Sigmoid colon (tissue), 7 donors: ENCODE results near the gene CDKN1C. TPM values are rescaled to one million over a fixed set of nuclear protein-coding genes. Genes with fewer than 3 reads are reported as not detected.

Source experiments
- DNase-seq: peaks from one replicate; pipeline ENCODE4 v3.0.0-alpha.2; 2019
- H3K27ac ChIP-seq, 4 donors: fragments of 200-600 bp; sonication (generic); one replicate each; pipeline ENCODE4 v1.5.1; 2016 to 2019; ENCODE audit warnings: mild to moderate bottlenecking in 1 of 4
- H3K27me3 ChIP-seq, 3 donors: fragments of 200-600 bp; sonication (generic); one replicate each; pipeline ENCODE4 v1.5.1; 2019; ENCODE audit warnings: mild to moderate bottlenecking in 1 of 3
- H3K36me3 ChIP-seq, 4 donors: fragments of 200-600 bp; sonication (generic); one replicate each; pipeline ENCODE4 v1.5.1; 2016 to 2019
- H3K4me1 ChIP-seq, 4 donors: fragments of 200-600 bp; sonication (generic); one replicate each; pipeline ENCODE4 v1.5.1; 2017 to 2019
- H3K4me3 ChIP-seq, 4 donors: fragments of 200-600 bp; sonication (generic); one replicate each; pipeline ENCODE4 v1.5.1; 2017 to 2019; ENCODE audit warnings: mild to moderate bottlenecking in 2 of 4, moderate library complexity in 1 of 4
- H3K9me3 ChIP-seq, 4 donors: fragments of 200-600 bp in 3 of 4; sonication (generic) in 3 of 4; one replicate each; pipeline versions ENCODE4 v1.5.1 to v1.6.1; 2013 to 2019
- EP300 ChIP-seq, 4 donors: sonication (generic); formaldehyde crosslinking; IDR thresholded peaks; one replicate each; pipeline ENCODE4 v1.6.1; 2017; ENCODE audit warnings: antibody characterized with exemption in 4 of 4
- POLR2A ChIP-seq, 2 donors: fragments of 450-650 bp; IDR thresholded peaks; one replicate each; pipeline ENCODE4 v1.6.1; 2016; ENCODE audit warnings: antibody characterized with exemption in 2 of 2, mild to moderate bottlenecking in 2 of 2, moderate library complexity in 2 of 2
- POLR2AphosphoS5 ChIP-seq, 4 donors: sonication (generic); formaldehyde crosslinking; IDR thresholded peaks; one replicate each; pipeline ENCODE4 v1.6.1; 2017; ENCODE audit warnings: antibody characterized with exemption in 4 of 4
- WGBS, 2 donors: extraction: QIAGEN DNeasy Blood & Tissue Kit; methylation state at CpG; one replicate each; pipeline ENCODE4 v1.1.7; 2013; 5-methylcytosine and 5-hydroxymethylcytosine counted together
- intact Hi-C: fragments of 100-400 bp; cut with DNase I; formaldehyde crosslinking; loops from one replicate; pipeline ENCODE4 v1.15.1; 2023
- polyA plus RNA-seq, 3 donors: library from polyadenylated mRNA; stranded (reverse); fragments of 200-250 nt; gene quantifications; one replicate each; pipeline ENCODE4 v1.2.3, GENCODE V29; 2013
- total RNA-seq, 4 donors: library from RNA; depleted of rRNA; stranded (reverse); fragments of >200 nt; gene quantifications; one replicate each; pipeline ENCODE4 v1.1.0, GENCODE V29; 2016
- TF ChIP-seq, protein P1 (sequence below), 4 experiments: fragments of 450-650 bp in 3 of 4; fragments of 200-600 bp in 1 of 4; IDR thresholded peaks; one replicate each; pipeline ENCODE4 v1.5.1; 2016 to 2019; ENCODE audit warnings: antibody characterized with exemption in 4 of 4, mild to moderate bottlenecking in 3 of 4, moderate library complexity in 2 of 4
- donor health status: healthy with polysubstance abuse.
- donor health status: Bipolar disorder and iron deficiency.
- donor health status: healthy.

Gene CDKN1C
- total and polyA plus RNA-seq, 7 donors = 5.3 to 54.3 (median 37.2) TPM

DNA sequence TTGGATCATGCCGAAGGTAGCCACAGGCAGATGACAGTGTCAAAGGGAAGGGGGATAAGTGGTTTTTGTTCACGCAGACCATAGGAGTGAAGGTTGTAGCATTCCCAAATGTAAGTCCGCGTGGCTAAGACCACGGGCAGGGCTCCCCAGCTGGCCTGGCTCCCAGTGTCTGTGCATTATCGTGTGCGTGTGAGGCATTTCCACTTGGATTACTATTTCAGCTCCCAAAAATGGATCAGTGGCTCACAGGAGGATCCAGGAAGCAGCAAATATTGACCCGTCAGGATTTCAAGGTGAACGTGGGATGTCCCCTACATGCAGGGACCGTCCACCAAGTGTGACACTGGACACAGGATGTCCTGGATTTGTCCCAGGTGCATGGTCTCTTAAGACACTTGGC is 10.6 kb downstream of the CDKN1C start:
- Histone ChIP-seq H3K27ac (no peak overlapping the region), H3K4me3 (no peak overlapping the region), H3K9me3 (peaks cover 0 to 4% (median 0%) of the 10 kb centered on the region in 4 donors), H3K27me3 (peaks cover 6 to 21% (median 17%) of the 10 kb centered on the region in 3 donors), H3K36me3 (peaks cover 0 to 11% (median 4%) of the 10 kb centered on the region in 4 donors), H3K4me1 (no peaks in the 10 kb centered on the region)
- intact Hi-C loops = no loop called here
- 95% methylated on average over 10 of the region's 10 CpGs for WGBS, 2 donors
- DNase-seq = no peak
- no peak for TF ChIP-seq POLR2A (IDR thresholded peaks at IDR 0.05)
- TF ChIP-seq POLR2AphosphoS5 (IDR thresholded peaks at IDR 0.05) = no peak
- TF ChIP-seq, protein P1, sequence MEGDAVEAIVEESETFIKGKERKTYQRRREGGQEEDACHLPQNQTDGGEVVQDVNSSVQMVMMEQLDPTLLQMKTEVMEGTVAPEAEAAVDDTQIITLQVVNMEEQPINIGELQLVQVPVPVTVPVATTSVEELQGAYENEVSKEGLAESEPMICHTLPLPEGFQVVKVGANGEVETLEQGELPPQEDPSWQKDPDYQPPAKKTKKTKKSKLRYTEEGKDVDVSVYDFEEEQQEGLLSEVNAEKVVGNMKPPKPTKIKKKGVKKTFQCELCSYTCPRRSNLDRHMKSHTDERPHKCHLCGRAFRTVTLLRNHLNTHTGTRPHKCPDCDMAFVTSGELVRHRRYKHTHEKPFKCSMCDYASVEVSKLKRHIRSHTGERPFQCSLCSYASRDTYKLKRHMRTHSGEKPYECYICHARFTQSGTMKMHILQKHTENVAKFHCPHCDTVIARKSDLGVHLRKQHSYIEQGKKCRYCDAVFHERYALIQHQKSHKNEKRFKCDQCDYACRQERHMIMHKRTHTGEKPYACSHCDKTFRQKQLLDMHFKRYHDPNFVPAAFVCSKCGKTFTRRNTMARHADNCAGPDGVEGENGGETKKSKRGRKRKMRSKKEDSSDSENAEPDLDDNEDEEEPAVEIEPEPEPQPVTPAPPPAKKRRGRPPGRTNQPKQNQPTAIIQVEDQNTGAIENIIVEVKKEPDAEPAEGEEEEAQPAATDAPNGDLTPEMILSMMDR (IDR thresholded peaks at IDR 0.05) = no peak
- no peak for TF ChIP-seq EP300 (IDR thresholded peaks at IDR 0.05)

DNA sequence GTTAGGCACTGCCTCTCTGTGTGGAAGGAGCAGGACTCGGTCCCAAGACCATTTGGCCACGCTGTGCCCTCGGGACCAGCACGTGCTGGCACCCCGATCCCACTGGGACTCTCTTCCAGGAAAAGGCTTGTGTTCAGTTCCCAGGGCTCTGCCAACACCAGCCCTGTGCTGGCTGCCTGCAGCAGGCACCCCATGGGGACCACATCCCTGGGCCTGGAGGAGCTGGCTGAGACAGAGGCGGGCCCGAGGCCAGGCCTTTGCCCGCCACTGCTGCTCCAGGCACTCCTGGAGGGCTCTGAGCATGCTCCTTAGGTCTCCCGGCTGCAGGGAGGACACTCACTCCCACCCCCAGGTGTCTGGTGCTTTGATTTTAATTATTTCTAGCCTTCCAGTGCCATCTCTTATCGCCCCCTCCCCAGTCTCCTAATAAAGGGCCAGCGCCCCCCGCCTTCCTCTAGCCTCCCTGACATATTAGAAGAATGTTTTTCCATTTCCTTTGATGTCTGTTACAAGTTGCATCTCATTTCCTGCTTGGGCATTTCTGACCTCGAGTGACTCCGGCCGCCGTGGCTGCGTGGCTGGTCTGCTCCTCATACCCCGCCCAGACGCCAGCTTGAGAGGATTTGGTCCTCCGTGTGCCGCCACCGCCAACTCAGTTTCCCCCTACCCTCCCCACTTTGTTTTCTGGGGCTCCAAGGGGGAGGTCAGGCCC is 14.4 kb downstream of the CDKN1C start:
- 67 to 70% methylated on average over 22 of the region's 22 CpGs for WGBS, 2 donors
- peaks cover 18 to 41% (median 31%) of the 10 kb centered on the region in 3 donors for H3K27me3 ChIP-seq
- no peaks in the 10 kb centered on the region for H3K4me1 ChIP-seq
- no peaks in the 10 kb centered on the region for H3K36me3 ChIP-seq
- peaks cover 0 to 4% (median 0%) of the 10 kb centered on the region in 4 donors for H3K9me3 ChIP-seq
- intact Hi-C loops = no loop called here
- no peak for DNase-seq
- TF ChIP-seq, protein P1 (IDR thresholded peaks at IDR 0.05) = no peak
- no peak for TF ChIP-seq EP300 (IDR thresholded peaks at IDR 0.05)
- TF ChIP-seq POLR2A (IDR thresholded peaks at IDR 0.05) = no peak
- no peak for TF ChIP-seq POLR2AphosphoS5 (IDR thresholded peaks at IDR 0.05)
- no peak overlapping the region for H3K27ac ChIP-seq
- no peak overlapping the region for H3K4me3 ChIP-seq

DNA sequence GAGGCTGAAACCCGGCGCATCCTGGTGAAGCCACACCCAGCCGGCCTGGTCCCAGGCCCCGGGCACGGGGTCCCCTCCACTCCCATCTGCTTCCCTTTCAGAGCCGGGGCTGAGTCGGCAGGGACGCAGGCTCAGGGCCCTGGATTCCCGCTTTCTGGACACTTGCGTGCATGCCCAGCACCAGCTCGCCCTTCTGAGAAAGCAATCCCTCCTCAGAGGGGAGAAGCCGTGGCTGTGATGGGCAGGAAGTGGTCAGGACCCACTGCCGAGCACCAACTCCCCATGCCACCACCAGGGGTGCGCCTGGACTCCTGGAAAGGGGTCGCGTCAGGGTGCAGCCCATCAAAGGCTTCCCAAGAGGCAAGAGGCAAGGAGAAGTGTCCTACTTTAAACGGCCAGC is 15.1 kb downstream of the CDKN1C start:
- Histone ChIP-seq H3K36me3 (no peaks in the 10 kb centered on the region), H3K4me1 (no peaks in the 10 kb centered on the region), H3K4me3 (no peak overlapping the region), H3K27ac (no peak overlapping the region), H3K27me3 (peaks cover 18 to 41% (median 31%) of the 10 kb centered on the region in 3 donors), H3K9me3 (peaks cover 0 to 4% (median 0%) of the 10 kb centered on the region in 4 donors)
- WGBS, 2 donors = 58 to 74% methylated on average over 17 of the region's 17 CpGs
- TF ChIP-seq POLR2A (IDR thresholded peaks at IDR 0.05) (no peak), POLR2AphosphoS5 (IDR thresholded peaks at IDR 0.05) (no peak), EP300 (IDR thresholded peaks at IDR 0.05) (no peak)
- TF ChIP-seq, protein P1 (IDR thresholded peaks at IDR 0.05) = no peak
- intact Hi-C loops = no loop called here
- DNase-seq = no peak

DNA sequence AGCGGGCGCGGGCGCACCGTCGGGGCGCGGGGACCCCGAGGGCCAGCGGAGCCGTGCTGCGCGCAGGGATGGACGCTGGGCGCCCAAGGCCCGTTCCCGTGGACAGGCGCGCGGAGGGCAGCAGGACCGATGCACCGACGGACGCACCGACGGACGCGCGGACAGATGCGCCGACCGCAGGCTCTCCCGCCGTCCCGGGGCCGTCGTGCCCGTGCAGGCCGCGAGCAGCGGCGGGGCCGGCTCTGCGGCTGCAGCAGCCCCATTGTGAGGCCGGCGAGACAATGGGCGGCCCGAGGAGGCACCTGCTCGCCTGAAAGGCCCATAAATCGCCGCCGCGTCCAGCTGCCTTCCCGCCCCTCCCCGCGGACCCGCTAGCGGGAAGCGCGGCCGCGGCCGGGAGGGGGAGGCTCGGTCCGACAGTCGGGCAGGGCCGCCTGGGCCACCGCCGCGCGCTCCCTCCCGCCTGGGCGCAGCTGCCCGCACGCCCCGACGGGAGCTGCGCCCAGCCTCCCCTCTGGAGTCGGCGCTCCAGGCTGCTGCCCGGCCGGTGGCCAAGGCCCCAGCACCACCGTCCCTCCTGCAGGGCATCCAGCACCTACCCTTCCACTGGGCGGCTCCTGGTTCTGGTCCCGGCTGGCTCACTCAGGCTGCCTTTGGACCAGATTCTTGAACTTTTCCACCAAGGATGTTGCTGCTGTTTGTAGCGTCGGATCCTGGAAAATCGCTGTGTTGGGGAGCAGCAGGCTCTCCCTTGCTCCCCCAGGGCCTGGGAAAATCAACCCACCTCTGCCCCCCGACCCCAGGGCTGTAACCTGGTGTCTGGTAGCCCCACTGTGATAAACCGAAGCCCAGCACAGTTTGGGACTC is 15.8 kb downstream of the CDKN1C start:
- H3K4me1 ChIP-seq = no peaks in the 10 kb centered on the region
- H3K36me3 ChIP-seq = no peaks in the 10 kb centered on the region
- intact Hi-C loops = no loop called here
- no peak for DNase-seq
- H3K4me3 ChIP-seq = no peak overlapping the region
- peaks cover 18 to 44% (median 31%) of the 10 kb centered on the region in 3 donors for H3K27me3 ChIP-seq
- WGBS, 2 donors = 22 to 23% methylated on average over 90 of the region's 90 CpGs
- no peaks in the 10 kb centered on the region for H3K9me3 ChIP-seq
- TF ChIP-seq POLR2AphosphoS5 (IDR thresholded peaks at IDR 0.05) (no peak), POLR2A (IDR thresholded peaks at IDR 0.05) (no peak)
- H3K27ac ChIP-seq = no peak overlapping the region

DNA sequence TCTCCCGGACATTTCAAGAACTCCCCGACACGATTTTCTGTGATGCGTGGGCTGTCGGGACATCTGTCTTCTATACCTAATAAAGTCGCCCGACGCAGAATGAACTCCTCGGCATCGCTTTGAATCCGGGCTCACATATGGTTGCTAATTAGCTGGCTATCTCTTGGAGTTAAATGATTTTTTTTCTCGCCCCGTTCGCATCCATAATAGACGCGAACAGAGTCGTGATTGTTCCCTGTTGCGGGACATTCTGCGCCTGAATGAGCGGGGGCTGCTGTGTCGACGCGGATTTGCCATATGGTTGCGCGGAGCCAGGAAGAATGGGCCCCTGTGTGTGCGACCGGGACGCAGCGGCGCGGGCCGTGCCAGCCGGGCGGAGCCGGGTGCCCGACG is 16.4 kb downstream of the CDKN1C start:
- H3K36me3 ChIP-seq = no peaks in the 10 kb centered on the region
- 29 to 42% methylated on average over 37 of the region's 37 CpGs for WGBS, 2 donors
- H3K9me3 ChIP-seq = no peaks in the 10 kb centered on the region
- no peak for TF ChIP-seq POLR2AphosphoS5 (IDR thresholded peaks at IDR 0.05)
- TF ChIP-seq, protein P1 (IDR thresholded peaks at IDR 0.05) = no peak
- no peak for TF ChIP-seq EP300 (IDR thresholded peaks at IDR 0.05)
- no peak for TF ChIP-seq POLR2A (IDR thresholded peaks at IDR 0.05)
- no peak overlapping the region for H3K4me3 ChIP-seq
- intact Hi-C loops = no loop called here
- no peak for DNase-seq
- H3K4me1 ChIP-seq = no peaks in the 10 kb centered on the region
- H3K27ac ChIP-seq = no peak overlapping the region
- peaks cover 18 to 50% (median 31%) of the 10 kb centered on the region in 3 donors for H3K27me3 ChIP-seq
